RWPE2 (cell line): Measurements from ENCODE around the gene MRPL18.
"Not testable (repeated sequence)": the region's sequence is repeated elsewhere in the genome, so short reads cannot be mapped to it uniquely, and the experiment has no call there.

Source experiments
- ATAC-seq: fragments of 200-7000 bp; cut with Tn5 transposase; 3 replicates; pipeline ENCODE4 v1.9.1; 2021; ENCODE audit warnings: low read depth
- DNase-seq: peaks from one replicate; pipeline ENCODE4 v3.0.0-alpha.2; 2020; ENCODE audit warnings: low spot score
- H3K27ac ChIP-seq: fragments of 450-650 bp; 2 replicates; pipeline ENCODE4 v1.5.1; 2017; ENCODE audit warnings: mild to moderate bottlenecking; ENCODE audit not compliant: poor library complexity, severe bottlenecking
- H3K27me3 ChIP-seq: fragments of 250-450 bp; sonication (Bioruptor Pico); 2 replicates; pipeline ENCODE4 v1.5.1; 2021; ENCODE audit warnings: mild to moderate bottlenecking, moderate library complexity; ENCODE audit not compliant: insufficient read depth, poor library complexity, severe bottlenecking
- H3K36me3 ChIP-seq: fragments of 250-450 bp; sonication (Bioruptor Pico); 2 replicates; pipeline ENCODE4 v1.5.1; 2020; ENCODE audit warnings: low read depth, mild to moderate bottlenecking, moderate library complexity
- H3K4me1 ChIP-seq: fragments of 250-450 bp; sonication (Bioruptor Pico); 2 replicates; pipeline ENCODE4 v1.5.1; 2021; ENCODE audit warnings: mild to moderate bottlenecking, moderate library complexity; ENCODE audit not compliant: insufficient read depth, poor library complexity, severe bottlenecking
- H3K4me3 ChIP-seq: fragments of 250-450 bp; sonication (Bioruptor Pico); 2 replicates; pipeline ENCODE4 v1.5.1; 2021; ENCODE audit warnings: mild to moderate bottlenecking, moderate library complexity; ENCODE audit not compliant: severe bottlenecking
- H3K9me3 ChIP-seq: fragments of 250-450 bp; sonication (Bioruptor Pico); 2 replicates; pipeline ENCODE4 v1.5.1; 2021; ENCODE audit warnings: mild to moderate bottlenecking, moderate library complexity; ENCODE audit not compliant: severe bottlenecking
- CTCF ChIP-seq: fragments of 450-650 bp; IDR thresholded peaks from one replicate; pipeline ENCODE4 v1.5.1; 2017; ENCODE audit warnings: mild to moderate bottlenecking, moderate library complexity; ENCODE audit not compliant: poor library complexity, severe bottlenecking

Gene MRPL18

GRCh38 chr6:159815410-159815809, 25.1 kb downstream of the MRPL18 start:
- Histone ChIP-seq H3K9me3 (no peaks in the 10 kb centered on the region), H3K4me3 (no peak overlapping the region), H3K27ac (no peak overlapping the region), H3K4me1 (no peaks in the 10 kb centered on the region), H3K36me3 (no peaks in the 10 kb centered on the region), H3K27me3 (no peaks in the 10 kb centered on the region)
- no peak for TF ChIP-seq CTCF
- ATAC-seq (no peak), DNase-seq (no peak)

GRCh38 chr6:159816775-159817174, 26.5 kb downstream of the MRPL18 start:
- not testable (repeated sequence) for DNase-seq

GRCh38 chr6:159817951-159818739, 27.9 kb downstream of the MRPL18 start:
- no peak for TF ChIP-seq CTCF
- H3K27ac ChIP-seq: no peak overlapping the region
- ATAC-seq (no peak), DNase-seq (no peak)
- no peaks in the 10 kb centered on the region for H3K36me3 ChIP-seq
- H3K9me3 ChIP-seq: no peaks in the 10 kb centered on the region
- H3K4me3 ChIP-seq: no peak overlapping the region
- H3K27me3 ChIP-seq: no peaks in the 10 kb centered on the region
- H3K4me1 ChIP-seq: no peaks in the 10 kb centered on the region

More at GRCh38 chr6:159816775-159817174, 26.5 kb downstream of the MRPL18 start:
- H3K4me3 ChIP-seq, H3K4me1 ChIP-seq, H3K27me3 ChIP-seq, H3K36me3 ChIP-seq, ATAC-seq, H3K9me3 ChIP-seq, H3K27ac ChIP-seq: not testable (repeated sequence)

GRCh38 chr6:159819098-159819497, 28.8 kb downstream of the MRPL18 start:
- ATAC-seq (no peak), DNase-seq (no peak)
- H3K36me3 ChIP-seq: no peaks in the 10 kb centered on the region
- no peaks in the 10 kb centered on the region for H3K9me3 ChIP-seq
- no peaks in the 10 kb centered on the region for H3K4me1 ChIP-seq
- no peak overlapping the region for H3K4me3 ChIP-seq
- no peak overlapping the region for H3K27ac ChIP-seq
- H3K27me3 ChIP-seq: no peaks in the 10 kb centered on the region
- TF ChIP-seq CTCF: no peak

- Histone ChIP-seq H3K4me3 (no peak overlapping the region), H3K27ac (no peak overlapping the region), H3K4me1 (no peaks in the 10 kb centered on the region), H3K27me3 (no peaks in the 10 kb centered on the region), H3K9me3 (no peaks in the 10 kb centered on the region), H3K36me3 (no peaks in the 10 kb centered on the region)
- no peak for TF ChIP-seq CTCF
- DNase-seq (no peak), ATAC-seq (no peak)
Measured at GRCh38 chr6:159819932-159820640, 29.8 kb downstream of the MRPL18 start.
